Measurements from ENCODE around the gene EN2.

EN2 gene

DNA sequence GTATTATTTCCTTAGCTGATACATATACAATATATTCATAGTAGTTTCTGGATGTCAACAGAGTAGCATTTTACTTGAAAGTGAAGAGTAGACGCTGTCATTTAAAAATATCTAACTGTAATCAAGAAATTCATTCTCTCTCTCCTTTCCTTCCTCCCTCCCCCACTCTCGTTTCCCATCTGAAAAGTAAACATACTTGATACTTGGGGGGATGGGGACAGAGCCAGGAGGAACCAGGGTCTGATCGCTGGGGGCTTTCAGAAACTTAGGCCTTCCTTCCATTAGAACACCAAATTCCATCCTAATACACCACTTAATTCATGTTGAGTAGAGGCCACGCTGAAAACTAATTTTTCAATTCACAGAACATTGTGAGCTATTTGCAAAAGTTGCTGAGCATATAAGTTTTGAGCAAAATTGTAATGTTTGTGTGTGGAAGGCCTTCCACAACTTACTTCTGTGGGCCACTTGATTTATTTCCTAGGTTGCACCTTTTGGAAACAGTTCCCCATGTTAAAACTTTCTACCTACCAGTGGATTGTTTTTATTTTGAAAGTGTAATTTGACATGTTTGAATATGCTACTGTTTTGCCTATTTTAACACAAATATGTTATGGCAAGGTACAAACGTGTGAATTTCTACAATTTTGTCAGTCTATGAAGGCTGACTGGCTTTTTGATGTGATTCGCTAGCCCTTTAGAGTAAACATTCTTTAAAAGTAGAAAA, 53.2 kb downstream of the EN2 start:
- DNase-seq: no peak

DNA sequence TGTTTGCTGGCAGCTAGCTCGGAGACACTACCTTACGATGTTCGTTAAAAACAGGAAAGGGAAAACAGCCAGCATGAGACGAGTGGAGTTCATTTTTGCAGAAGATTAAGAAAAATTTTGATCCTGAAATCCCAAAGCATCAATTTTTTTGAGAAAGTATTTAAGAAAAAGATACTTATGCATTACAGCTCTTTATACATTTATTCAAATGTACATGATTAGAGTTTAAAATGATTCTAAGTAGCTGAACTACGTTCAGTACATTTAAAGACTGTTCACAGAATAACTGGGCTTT, 53.7 kb downstream of the EN2 start:
- DNase-seq: no peak

DNA sequence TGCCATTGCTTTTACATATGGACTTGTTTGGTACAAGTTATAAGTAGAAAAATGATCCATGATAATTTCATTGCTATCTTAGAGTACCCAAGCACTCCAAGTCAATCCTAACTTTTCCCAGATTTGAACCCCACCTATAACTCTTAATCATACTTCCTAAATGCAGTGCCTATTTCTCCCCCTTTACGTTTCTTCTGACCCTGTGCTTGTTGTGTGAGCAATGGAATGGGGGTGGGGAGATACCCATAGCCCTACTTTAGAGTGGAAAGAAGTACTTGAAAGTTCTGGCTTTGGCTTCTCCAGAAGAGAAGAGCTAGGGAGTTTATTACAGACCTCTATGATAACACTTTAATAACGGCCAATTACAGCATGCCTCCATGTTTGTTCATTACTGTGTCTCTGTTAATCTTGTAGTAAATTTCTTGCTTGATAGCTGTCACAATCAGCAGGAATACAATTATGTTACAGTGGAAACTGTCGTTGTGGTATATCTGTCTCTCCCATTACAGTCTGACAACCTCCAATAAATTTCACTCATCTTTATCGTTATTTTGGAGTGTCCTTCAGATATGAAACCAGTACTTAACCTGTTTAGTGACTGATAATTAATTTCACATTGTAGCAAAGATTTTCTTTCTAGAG, 54.4 kb downstream of the EN2 start:
- DNase-seq: no peak

DNA sequence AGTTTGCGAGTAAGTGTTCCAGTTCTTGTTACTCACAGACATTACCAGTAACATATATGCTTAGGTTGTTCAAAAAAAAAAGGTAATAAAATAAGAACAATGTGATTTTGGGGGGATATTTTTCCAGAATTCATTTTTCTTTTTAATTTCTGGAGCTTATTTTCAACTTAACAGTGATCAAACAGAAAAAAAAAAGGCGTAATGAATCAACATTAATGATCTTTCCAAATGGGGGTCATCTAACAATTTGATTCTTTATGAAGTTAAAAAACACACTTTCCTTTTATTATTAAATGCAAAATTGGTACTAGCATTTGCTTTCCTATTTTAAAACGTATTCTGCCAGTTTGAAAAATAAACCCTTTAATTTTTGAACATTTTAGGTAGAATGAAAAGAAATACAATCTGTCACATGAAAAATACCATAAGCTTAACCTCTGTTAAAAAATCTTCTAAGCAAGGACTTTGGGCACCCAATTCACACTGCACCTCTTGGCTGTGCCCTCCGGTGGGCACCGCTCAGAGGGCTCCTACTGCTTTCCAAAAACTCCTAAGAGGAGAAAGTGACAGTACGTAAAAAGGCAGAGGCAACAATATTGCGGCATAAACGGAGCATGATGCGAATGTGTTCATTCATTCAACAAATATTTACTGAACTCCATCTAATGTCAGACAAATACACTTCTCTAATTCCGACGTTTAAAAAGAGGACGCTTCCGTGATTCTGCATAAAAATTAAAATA, 55.8 kb downstream of the EN2 start:
- no peak for DNase-seq

DNA sequence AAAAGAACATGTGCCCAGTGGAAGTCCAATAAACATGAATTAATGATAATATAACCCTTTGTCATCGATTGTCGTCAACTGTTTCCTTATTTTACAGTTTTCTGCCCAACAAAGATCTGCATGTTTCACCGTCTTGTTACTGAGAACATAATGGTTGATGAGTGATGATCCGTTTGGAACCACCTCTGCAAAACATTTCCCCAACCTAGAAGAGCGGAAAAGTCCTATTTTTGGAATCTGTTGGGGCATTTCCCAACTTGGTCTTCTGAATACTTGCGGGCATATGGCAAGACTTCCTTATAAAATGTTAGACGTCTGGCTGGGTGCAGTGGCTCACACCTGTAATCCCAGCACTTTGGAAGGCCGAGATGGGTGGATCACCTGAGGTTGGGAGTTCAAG, 56.4 kb downstream of the EN2 start:
- DNase-seq: no peak
